H9 (cell line): Measurements from ENCODE around the gene RNU2-63P. TPM values are rescaled to one million over a fixed set of nuclear protein-coding genes. Genes with fewer than 3 reads are reported as not detected.

Experiments used
- DNase-seq: peaks from one replicate; pipeline ENCODE4 v3.0.0-alpha.2; 2017
- H2AFZ ChIP-seq: one replicate; pipeline ENCODE4 v1.6.1; 2013; ENCODE audit warnings: mild to moderate bottlenecking, low read length, control low read depth, moderate library complexity
- H2AK5ac ChIP-seq: 2 replicates; pipeline ENCODE4 v1.6.1; 2013; ENCODE audit warnings: low read length, control low read depth, mixed read lengths; ENCODE audit not compliant: insufficient read length
- H2BK120ac ChIP-seq: one replicate; pipeline ENCODE4 v1.6.1; 2013; ENCODE audit warnings: low read depth, mild to moderate bottlenecking, low read length, control low read depth, inconsistent platforms; ENCODE audit not compliant: poor library complexity, severe bottlenecking
- H2BK12ac ChIP-seq: 2 replicates; pipeline ENCODE4 v1.6.1; 2013; ENCODE audit warnings: low read length, control low read depth, mixed read lengths, low read depth; ENCODE audit not compliant: insufficient read length
- H2BK15ac ChIP-seq: 2 replicates; pipeline ENCODE4 v1.6.1; 2013; ENCODE audit warnings: low read depth, low read length, control low read depth
- H2BK20ac ChIP-seq: one replicate; pipeline ENCODE4 v1.6.1; 2013; ENCODE audit warnings: low read depth, mild to moderate bottlenecking, low read length, control low read depth, inconsistent platforms; ENCODE audit not compliant: poor library complexity, severe bottlenecking
- H2BK5ac ChIP-seq: 2 replicates; pipeline ENCODE4 v1.6.1; 2013; ENCODE audit warnings: low read length, control low read depth, mixed read lengths; ENCODE audit not compliant: insufficient read length
- H3K14ac ChIP-seq: 2 replicates; pipeline ENCODE4 v1.6.1; 2013; ENCODE audit warnings: low read length, control low read depth; ENCODE audit not compliant: insufficient read depth
- H3K18ac ChIP-seq: 2 replicates; pipeline ENCODE4 v1.6.1; 2013; ENCODE audit warnings: low read depth, mild to moderate bottlenecking, mixed read lengths, low read length, control low read depth; ENCODE audit not compliant: insufficient read length
- H3K23ac ChIP-seq: 2 replicates; pipeline ENCODE4 v1.6.1; 2013; ENCODE audit warnings: low read length, control low read depth, mixed read lengths, low read depth; ENCODE audit not compliant: insufficient read length
- H3K23me2 ChIP-seq: 2 replicates; pipeline ENCODE4 v1.6.1; 2013; ENCODE audit warnings: low read depth, mild to moderate bottlenecking, mixed read lengths, low read length, control low read depth; ENCODE audit not compliant: insufficient read length, poor library complexity, severe bottlenecking
- H3K27ac ChIP-seq: 2 replicates; pipeline ENCODE4 v1.5.1; 2013; ENCODE audit warnings: low read length, control low read depth, mixed read lengths, low read depth; ENCODE audit not compliant: insufficient read length
- H3K27me3 ChIP-seq: 2 replicates; pipeline ENCODE4 v1.6.1; 2013; ENCODE audit warnings: low read length, control low read depth, inconsistent platforms; ENCODE audit not compliant: insufficient read depth
- H3K4ac ChIP-seq: 2 replicates; pipeline ENCODE4 v1.6.1; 2013; ENCODE audit warnings: low read depth, mild to moderate bottlenecking, control low read depth, inconsistent platforms, low read length, moderate library complexity
- H3K4me1 ChIP-seq: 2 replicates; pipeline ENCODE4 v1.6.1; 2013; ENCODE audit warnings: low read length, control low read depth, inconsistent platforms; ENCODE audit not compliant: insufficient read depth
- H3K4me2 ChIP-seq: 2 replicates; pipeline ENCODE4 v1.6.1; 2013; ENCODE audit warnings: low read length, control low read depth, mixed read lengths; ENCODE audit not compliant: insufficient read length, insufficient read depth
- H3K56ac ChIP-seq: 2 replicates; pipeline ENCODE4 v1.6.1; 2013; ENCODE audit warnings: low read depth, mild to moderate bottlenecking, mixed read lengths, low read length, control low read depth; ENCODE audit not compliant: insufficient read length
- H3K79me1 ChIP-seq: 2 replicates; pipeline ENCODE4 v1.6.1; 2013; ENCODE audit warnings: low read depth, mild to moderate bottlenecking, moderate library complexity, low read length, control low read depth, inconsistent platforms; ENCODE audit not compliant: insufficient read depth, poor library complexity, severe bottlenecking
- H3K79me2 ChIP-seq: 2 replicates; pipeline ENCODE4 v1.6.1; 2013; ENCODE audit warnings: low read length, control low read depth, inconsistent platforms; ENCODE audit not compliant: insufficient read depth
- H3K9ac ChIP-seq: 2 replicates; pipeline ENCODE4 v1.6.1; 2013; ENCODE audit warnings: low read length, control low read depth, mixed read lengths; ENCODE audit not compliant: insufficient read length; ENCODE audit errors: extremely low read depth
- H3K9me3 ChIP-seq: one replicate; pipeline ENCODE4 v1.6.1; 2013; ENCODE audit warnings: low read depth, low read length, inconsistent platforms; ENCODE audit not compliant: control insufficient read depth
- H3T11ph ChIP-seq: one replicate; pipeline ENCODE4 v1.6.1; 2013; ENCODE audit warnings: mild to moderate bottlenecking, low read length, control low read depth, inconsistent platforms
- H4K20me1 ChIP-seq: one replicate; pipeline ENCODE4 v1.6.1; 2013; ENCODE audit not compliant: control insufficient read depth, insufficient read length, insufficient read depth
- H4K5ac ChIP-seq: 2 replicates; pipeline ENCODE4 v1.6.1; 2013; ENCODE audit warnings: low read depth, mild to moderate bottlenecking, mixed read lengths, low read length, control low read depth; ENCODE audit not compliant: insufficient read length
- H4K8ac ChIP-seq: replicated peaks from 2 replicates; pipeline ENCODE4 v1.6.1; 2013; ENCODE audit warnings: low read length, control low read depth, mixed read lengths, low read depth; ENCODE audit not compliant: insufficient read length
- H4K91ac ChIP-seq: 2 replicates; pipeline ENCODE4 v1.6.1; 2013; ENCODE audit warnings: low read depth, mild to moderate bottlenecking, moderate library complexity, mixed read lengths, low read length, control low read depth; ENCODE audit not compliant: insufficient read length
- H3K27ac Mint-ChIP-seq, 3 experiments: 2 replicates in 2 of 3; 3 replicates in 1 of 3; pipeline ENCODE4 v1.8.0; 2020 to 2021; ENCODE audit warnings: mixed read lengths in 3 of 3, mild to moderate bottlenecking in 1 of 3, moderate library complexity in 1 of 3
- H3K27me3 Mint-ChIP-seq: 2 replicates; pipeline ENCODE4 v1.8.0; 2021; ENCODE audit warnings: low read depth, mild to moderate bottlenecking, moderate library complexity, mixed read lengths
- H3K36me3 Mint-ChIP-seq, 3 experiments: 2 replicates in 2 of 3; 3 replicates in 1 of 3; pipeline ENCODE4 v1.8.0; 2020 to 2021; ENCODE audit warnings: low read depth in 3 of 3, mixed read lengths in 3 of 3; ENCODE audit not compliant: insufficient read depth in 1 of 3
- H3K4me1 Mint-ChIP-seq, 2 experiments: 2 replicates each; pipeline ENCODE4 v1.8.0; 2020; ENCODE audit warnings: mixed read lengths in 2 of 2
- H3K4me3 Mint-ChIP-seq, 2 experiments: 2 replicates in 1 of 2; 3 replicates in 1 of 2; pipeline ENCODE4 v1.8.0; 2020 to 2021; ENCODE audit warnings: mild to moderate bottlenecking in 2 of 2, mixed read lengths in 2 of 2, moderate library complexity in 1 of 2
- H3K9me3 Mint-ChIP-seq, 2 experiments: 2 replicates in 1 of 2; 3 replicates in 1 of 2; pipeline ENCODE4 v1.8.0; 2020; ENCODE audit warnings: mild to moderate bottlenecking in 2 of 2, mixed read lengths in 2 of 2, moderate library complexity in 1 of 2
- CTCF ChIP-seq: fragments of 200-600 bp; sonication (generic); conservative IDR thresholded peaks from 3 replicates; pipeline ENCODE4 v1.8.0; 2021; ENCODE audit warnings: antibody characterized with exemption, mild to moderate bottlenecking
- WGBS: extraction: QIAGEN DNeasy Blood & Tissue Kit; methylation state at CpG from one replicate; pipeline ENCODE4 v1.1.7; 2013; ENCODE audit warnings: missing lambda C conversion rate, low lambda C conversion rate, mixed read lengths; ENCODE audit not compliant: insufficient read length; ENCODE audit errors: extremely low coverage; 5-methylcytosine and 5-hydroxymethylcytosine counted together
- total RNA-seq: library from RNA; stranded (reverse); gene quantifications from 2 replicates; pipeline ENCODE4 v1.2.1, GENCODE V29; 2021

Gene RNU2-63P
- total RNA-seq, 1 experiment from 2014 or later, result 31.1 TPM

GRCh38 chr2:88019985-88020384 lies 3.6 kb upstream of the RNU2-63P start:
- Histone ChIP-seq H3K9me3 (no peaks in the 10 kb centered on the region), H3K27me3 (no peaks in the 10 kb centered on the region), H3K79me2 (no peaks in the 10 kb centered on the region), H3K4ac (no peak overlapping the region), H3K18ac (no peak overlapping the region), H3K9ac (no peak overlapping the region), H4K20me1 (no peaks in the 10 kb centered on the region), H3K27ac (no peak overlapping the region), H3K14ac (no peak overlapping the region), H2BK120ac (no peak overlapping the region), H3K23me2 (no peaks in the 10 kb centered on the region), H3K79me1 (no peaks in the 10 kb centered on the region), H2BK12ac (no peak overlapping the region), H2BK15ac (no peak overlapping the region), H4K8ac (no peak overlapping the region), H3K4me1 (peaks cover 9% of the 10 kb centered on the region; the same call in 1 of the 2 replicates), H3K56ac (no peak overlapping the region), H2AK5ac (no peak overlapping the region), H4K5ac (no peak overlapping the region), H4K91ac (no peak overlapping the region), H2BK20ac (no peak overlapping the region), H2AFZ (no peak overlapping the region), H3K4me2 (no peak overlapping the region), H2BK5ac (no peak overlapping the region), H3T11ph (no peak overlapping the region), H3K23ac (no peak overlapping the region)
- no peaks in the 10 kb centered on the region; a peak in 1 of 5 replicates for H3K9me3 Mint-ChIP-seq
- H3K27me3 Mint-ChIP-seq, result no peaks in the 10 kb centered on the region
- DNase-seq, result no peak
- H3K4me1 Mint-ChIP-seq, result peaks cover 49 to 55% of the 10 kb centered on the region in 2 experiments
- WGBS, result no CpG with 5 or more reads among the region's 3 CpGs
- no peak overlapping the region for H3K4me3 Mint-ChIP-seq
- no peaks in the 10 kb centered on the region; a peak in 1 of 7 replicates for H3K36me3 Mint-ChIP-seq
- TF ChIP-seq CTCF, result no peak
- no peak overlapping the region; a peak in 1 of 7 replicates for H3K27ac Mint-ChIP-seq
